IMR-90 (cell line): Measurements from ENCODE around the gene ARAP1. TPM values are rescaled to one million over a fixed set of nuclear protein-coding genes. Genes with fewer than 3 reads are reported as not detected.

Experiments
- ATAC-seq: fragments of 200-7000 bp; cut with Tn5 transposase; 2 replicates; pipeline ENCODE4 v1.9.1; 2020; ENCODE audit warnings: low read depth, mild to moderate bottlenecking, moderate library complexity
- BruUV-seq: library from RNA; stranded (reverse); fragments of 400-500 nt; replicated peaks from 2 replicates; lab custom pipeline; 2021; lab: Mats Ljungman, UMichigan
- CTCF ChIA-PET: fragments of 300-600 bp; formaldehyde crosslinking; extraction: SDS; loops from one replicate; lab custom pipeline; 2021; ENCODE audit warnings: antibody characterized with exemption; lab: Yijun Ruan, JAX
- POLR2A ChIA-PET: fragments of 300-600 bp; sonication (Branson Sonifier 250); formaldehyde crosslinking; loops from one replicate; lab custom pipeline; 2022; ENCODE audit warnings: antibody characterized with exemption; ENCODE audit not compliant: unreplicated experiment; lab: Charles Lee
- DNase-seq: peaks from one replicate; pipeline ENCODE4 v3.0.0; 2013
- H2AFZ ChIP-seq: replicated peaks from 2 replicates; pipeline ENCODE3; 2013; ENCODE audit warnings: low read length, mild to moderate bottlenecking; ENCODE audit not compliant: poor library complexity
- H2AK5ac ChIP-seq: 2 replicates; pipeline ENCODE4 v1.6.1; 2013; ENCODE audit warnings: low read depth, low read length, inconsistent platforms
- H2AK9ac ChIP-seq: replicated peaks from 2 replicates; pipeline ENCODE3; 2013; ENCODE audit warnings: mild to moderate bottlenecking, low read depth, low read length, moderate library complexity; ENCODE audit not compliant: poor library complexity
- H2BK120ac ChIP-seq: 2 replicates; pipeline ENCODE4 v1.6.1; 2013; ENCODE audit warnings: low read depth, low read length, inconsistent platforms
- H2BK15ac ChIP-seq: 3 replicates; pipeline ENCODE4 v1.6.1; 2013; ENCODE audit warnings: low read depth, low read length, inconsistent platforms
- H2BK20ac ChIP-seq: 2 replicates; pipeline ENCODE4 v1.6.1; 2013; ENCODE audit warnings: low read depth, mild to moderate bottlenecking, inconsistent platforms, low read length, moderate library complexity
- H2BK5ac ChIP-seq: 2 replicates; pipeline ENCODE4 v1.6.1; 2013; ENCODE audit warnings: mild to moderate bottlenecking, low read depth, low read length, inconsistent platforms; ENCODE audit not compliant: poor library complexity, severe bottlenecking
- H3K14ac ChIP-seq: replicated peaks from 2 replicates; pipeline ENCODE4 v1.6.1; 2013; ENCODE audit warnings: low read depth, low read length, inconsistent platforms
- H3K18ac ChIP-seq: 2 replicates; pipeline ENCODE4 v1.6.1; 2013; ENCODE audit warnings: low read depth, low read length, control low read depth
- H3K23ac ChIP-seq: 2 replicates; pipeline ENCODE4 v1.6.1; 2013; ENCODE audit warnings: low read depth, low read length, inconsistent platforms
- H3K27ac ChIP-seq: 2 replicates; pipeline ENCODE4 v1.5.1; 2013; ENCODE audit warnings: mild to moderate bottlenecking, control low read depth, low read length; ENCODE audit not compliant: insufficient read depth
- H3K27me3 ChIP-seq: 2 replicates; pipeline ENCODE4 v1.6.1; 2013; ENCODE audit warnings: low read length; ENCODE audit not compliant: control insufficient read depth, insufficient read depth
- H3K36me3 ChIP-seq: 2 replicates; pipeline ENCODE4 v1.6.1; 2013; ENCODE audit warnings: low read length, mixed read lengths; ENCODE audit not compliant: control insufficient read depth, insufficient read depth
- H3K4ac ChIP-seq: 2 replicates; pipeline ENCODE4 v1.6.1; 2013; ENCODE audit warnings: low read depth, low read length, inconsistent platforms
- H3K4me1 ChIP-seq: 2 replicates; pipeline ENCODE4 v1.6.1; 2013; ENCODE audit warnings: low read length, mixed read lengths; ENCODE audit not compliant: control insufficient read depth, insufficient read depth
- H3K4me2 ChIP-seq: 2 replicates; pipeline ENCODE4 v1.6.1; 2013; ENCODE audit warnings: low read depth, mild to moderate bottlenecking, control low read depth, low read length, moderate library complexity
- H3K4me3 ChIP-seq: 2 replicates; pipeline ENCODE4 v1.5.1; 2013; ENCODE audit warnings: low read depth, mild to moderate bottlenecking, control low read depth, low read length, moderate library complexity; ENCODE audit not compliant: insufficient read depth
- H3K56ac ChIP-seq: 2 replicates; pipeline ENCODE4 v1.6.1; 2013; ENCODE audit warnings: low read length, inconsistent platforms; ENCODE audit not compliant: insufficient read depth; ENCODE audit errors: extremely low read depth
- H3K79me1 ChIP-seq, 2 experiments: 2 replicates each; pipeline ENCODE4 v1.6.1; 2013; ENCODE audit warnings: low read length in 2 of 2, inconsistent platforms in 1 of 2, low read depth in 1 of 2
- H3K9ac ChIP-seq: 2 replicates; pipeline ENCODE4 v1.6.1; 2013; ENCODE audit warnings: low read depth, low read length, control low read depth
- H3K9me1 ChIP-seq: 2 replicates; pipeline ENCODE4 v1.6.1; 2013; ENCODE audit warnings: low read length, inconsistent platforms; ENCODE audit not compliant: insufficient read depth
- H3K9me3 ChIP-seq: 2 replicates; pipeline ENCODE4 v1.6.1; 2013; ENCODE audit warnings: low read length; ENCODE audit not compliant: control insufficient read depth, insufficient read depth
- H4K20me1 ChIP-seq: 2 replicates; pipeline ENCODE4 v1.6.1; 2013; ENCODE audit warnings: low read length, inconsistent platforms; ENCODE audit not compliant: insufficient read depth
- H4K5ac ChIP-seq: 2 replicates; pipeline ENCODE4 v1.6.1; 2013; ENCODE audit warnings: mild to moderate bottlenecking, low read depth, low read length, control low read depth
- H4K8ac ChIP-seq, 2 experiments: 2 replicates each; pipeline ENCODE4 v1.6.1; 2013; ENCODE audit warnings: low read depth in 2 of 2, low read length in 2 of 2, control low read depth in 1 of 2, inconsistent platforms in 1 of 2
- H4K91ac ChIP-seq: 2 replicates; pipeline ENCODE4 v1.6.1; 2013; ENCODE audit warnings: low read depth, low read length, inconsistent platforms; ENCODE audit not compliant: insufficient read depth
- BHLHE40 ChIP-seq: fragments of 150-350 bp; IDR thresholded peaks from 2 replicates; pipeline ENCODE4 v1.6.1; 2016; ENCODE audit warnings: mild to moderate bottlenecking, low read depth, low read length
- CEBPB ChIP-seq: IDR thresholded peaks from 2 replicates; pipeline ENCODE4 v1.6.1; 2012; ENCODE audit warnings: low read depth, low read length, improper control_type of control experiment
- CHD1 ChIP-seq: IDR thresholded peaks from 2 replicates; pipeline ENCODE4 v1.6.1; 2012; ENCODE audit warnings: low read depth, low read length, improper control_type of control experiment
- ELK1 ChIP-seq: fragments of 150-350 bp; IDR thresholded peaks from 2 replicates; pipeline ENCODE4 v1.6.1; 2016; ENCODE audit warnings: low read depth, mild to moderate bottlenecking, low read length, moderate library complexity, borderline replicate concordance
- FOS ChIP-seq: fragments of 150-350 bp; IDR thresholded peaks from 2 replicates; pipeline ENCODE4 v1.6.1; 2016; ENCODE audit warnings: low read depth, low read length
- MAFK ChIP-seq: IDR thresholded peaks from 2 replicates; pipeline ENCODE4 v1.6.1; 2012; ENCODE audit warnings: low read depth, low read length, improper control_type of control experiment
- MAZ ChIP-seq: IDR thresholded peaks from 2 replicates; pipeline ENCODE4 v1.6.1; 2012; ENCODE audit warnings: low read depth, mild to moderate bottlenecking, low read length, improper control_type of control experiment, moderate library complexity, borderline replicate concordance
- MXI1 ChIP-seq: IDR thresholded peaks from 2 replicates; pipeline ENCODE4 v1.6.1; 2012; ENCODE audit warnings: low read depth, mild to moderate bottlenecking, low read length, moderate library complexity, borderline replicate concordance
- NFE2L2 ChIP-seq: fragments of 150-350 bp; IDR thresholded peaks from 2 replicates; pipeline ENCODE4 v1.6.1; 2016; ENCODE audit warnings: low read depth, mild to moderate bottlenecking, low read length
- POLR2A ChIP-seq: IDR thresholded peaks from 2 replicates; pipeline ENCODE4 v1.6.1; 2012; ENCODE audit warnings: mild to moderate bottlenecking, low read depth, low read length
- RAD21 ChIP-seq: IDR thresholded peaks from 2 replicates; pipeline ENCODE4 v1.6.1; 2012; ENCODE audit warnings: low read length, improper control_type of control experiment
- RCOR1 ChIP-seq: IDR thresholded peaks from 2 replicates; pipeline ENCODE4 v1.6.1; 2012; ENCODE audit warnings: mild to moderate bottlenecking, low read length, improper control_type of control experiment; ENCODE audit not compliant: insufficient replicate concordance
- RFX5 ChIP-seq: IDR thresholded peaks from 2 replicates; pipeline ENCODE4 v1.8.0; 2012; ENCODE audit warnings: low read depth, mild to moderate bottlenecking, low read length, moderate library complexity
- SMC3 ChIP-seq: fragments of 150-350 bp; IDR thresholded peaks from 2 replicates; pipeline ENCODE4 v1.6.1; 2016; ENCODE audit warnings: low read depth, mild to moderate bottlenecking, antibody characterized with exemption, low read length, moderate library complexity
- USF2 ChIP-seq: fragments of 150-350 bp; IDR thresholded peaks from 2 replicates; pipeline ENCODE4 v1.6.1; 2017; ENCODE audit warnings: mild to moderate bottlenecking, antibody characterized with exemption, low read length, low read depth
- WGBS, 2 experiments: methylation state at CpG; one replicate each; pipeline versions ENCODE4 v1.1.5 to v1.1.7; 2013; ENCODE audit warnings: missing lambda C conversion rate in 2 of 2; ENCODE audit not compliant: insufficient read length in 1 of 2; ENCODE audit errors: extremely low coverage in 2 of 2; 5-methylcytosine and 5-hydroxymethylcytosine counted together
- dilution Hi-C: fragments of 300-500 bp; cut with HindIII; formaldehyde crosslinking; loops from one replicate; pipeline ENCODE4 v1.14.3; 2018; ENCODE audit warnings: low sequenced_read_pairs; ENCODE audit not compliant: unreplicated experiment
- in situ Hi-C: fragments of 300-500 bp; cut with MboI; formaldehyde crosslinking; loops from 3 replicates; pipeline ENCODE4 v1.14.3; 2019; ENCODE audit warnings: low sequenced_read_pairs, inconsistent platforms, mixed read lengths
- intact Hi-C: fragments of 100-400 bp; cut with micrococcal nuclease; formaldehyde crosslinking; loops from 2 replicates; pipeline ENCODE4 v1.10.0; 2022
- polyA plus RNA-seq, 3 experiments: library from polyadenylated mRNA; depleted of rRNA; stranded (reverse); fragments of >200 nt; gene quantifications; 2 replicates each; pipeline ENCODE4 v1.2.3, GENCODE V29; 2012; ENCODE audit warnings: low replicate concordance in 1 of 3
- total RNA-seq: library from RNA; depleted of rRNA; stranded (reverse); fragments of >200 nt; gene quantifications from 2 replicates; pipeline ENCODE4 v1.2.3, GENCODE V29; 2012
- TF ChIP-seq, protein P1 (sequence below): conservative IDR thresholded peaks from 2 replicates; pipeline ENCODE4 v1.5.1; 2012; ENCODE audit warnings: mild to moderate bottlenecking, low read depth, low read length, improper control_type of control experiment

ARAP1 gene
- total and polyA plus RNA-seq, 2 of the 4 experiments (the other 2 are of a cell fraction) = 37.6 to 63.1 TPM

- H3K79me1 ChIP-seq = no peaks in the 10 kb centered on the region
- H3K27ac ChIP-seq = no peak overlapping the region
- DNase-seq = no peak
- no peak overlapping the region for H2AFZ ChIP-seq
- H3K9me3 ChIP-seq = no peaks in the 10 kb centered on the region
- no peak overlapping the region for H3K23ac ChIP-seq
- WGBS, 2 experiments = 33% methylated on average over 1 of the region's 5 CpGs; no CpG with 5 or more reads in 1 of the 2 experiments
- no peak overlapping the region for H3K4me2 ChIP-seq
- H3K4me3 ChIP-seq = no peak overlapping the region
- dilution Hi-C loops (no loop called here), intact Hi-C loops (no loop called here), in situ Hi-C loops (loop anchor here (10.0 kb wide), 2 partner anchors 65 to 175 kb away; no protein-coding TSS in a partner anchor)
- TF ChIP-seq MXI1 = no peak
- TF ChIP-seq CEBPB = no peak
- no peak for TF ChIP-seq ELK1
- no peak for TF ChIP-seq RCOR1
- no peak for TF ChIP-seq BHLHE40
- no peak for TF ChIP-seq SMC3
- no peak for TF ChIP-seq USF2
- TF ChIP-seq RFX5 = no peak
- TF ChIP-seq MAFK = no peak
- TF ChIP-seq POLR2A = no peak
- TF ChIP-seq NFE2L2 = no peak
- TF ChIP-seq CHD1 = no peak
- TF ChIP-seq MAZ = no peak
- TF ChIP-seq FOS = no peak
- no peak for TF ChIP-seq RAD21
- TF ChIP-seq, protein P1, sequence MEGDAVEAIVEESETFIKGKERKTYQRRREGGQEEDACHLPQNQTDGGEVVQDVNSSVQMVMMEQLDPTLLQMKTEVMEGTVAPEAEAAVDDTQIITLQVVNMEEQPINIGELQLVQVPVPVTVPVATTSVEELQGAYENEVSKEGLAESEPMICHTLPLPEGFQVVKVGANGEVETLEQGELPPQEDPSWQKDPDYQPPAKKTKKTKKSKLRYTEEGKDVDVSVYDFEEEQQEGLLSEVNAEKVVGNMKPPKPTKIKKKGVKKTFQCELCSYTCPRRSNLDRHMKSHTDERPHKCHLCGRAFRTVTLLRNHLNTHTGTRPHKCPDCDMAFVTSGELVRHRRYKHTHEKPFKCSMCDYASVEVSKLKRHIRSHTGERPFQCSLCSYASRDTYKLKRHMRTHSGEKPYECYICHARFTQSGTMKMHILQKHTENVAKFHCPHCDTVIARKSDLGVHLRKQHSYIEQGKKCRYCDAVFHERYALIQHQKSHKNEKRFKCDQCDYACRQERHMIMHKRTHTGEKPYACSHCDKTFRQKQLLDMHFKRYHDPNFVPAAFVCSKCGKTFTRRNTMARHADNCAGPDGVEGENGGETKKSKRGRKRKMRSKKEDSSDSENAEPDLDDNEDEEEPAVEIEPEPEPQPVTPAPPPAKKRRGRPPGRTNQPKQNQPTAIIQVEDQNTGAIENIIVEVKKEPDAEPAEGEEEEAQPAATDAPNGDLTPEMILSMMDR = no peak
- ATAC-seq = no peak
- no peak overlapping the region for H3K18ac ChIP-seq
- no peak overlapping the region for H4K5ac ChIP-seq
- H2BK20ac ChIP-seq = no peak overlapping the region
- peaks cover 70% of the 10 kb centered on the region for H3K27me3 ChIP-seq
- no peak overlapping the region for H2BK5ac ChIP-seq
- no peak overlapping the region for H4K91ac ChIP-seq
- no peaks in the 10 kb centered on the region for H3K36me3 ChIP-seq
- no peak overlapping the region for H2BK120ac ChIP-seq
- POLR2A ChIA-PET = no interaction called here
- H4K20me1 ChIP-seq = no peaks in the 10 kb centered on the region
- no peak overlapping the region for H2AK5ac ChIP-seq
- H2BK15ac ChIP-seq = no peak overlapping the region
- no peak overlapping the region for H4K8ac ChIP-seq
- no peak overlapping the region for H3K4ac ChIP-seq
- no peak overlapping the region for H2AK9ac ChIP-seq
- H3K9ac ChIP-seq = no peak overlapping the region
- H3K56ac ChIP-seq = no peak overlapping the region
- H3K14ac ChIP-seq = no peak overlapping the region
- CTCF ChIA-PET = no interaction called here
- H3K4me1 ChIP-seq = no peaks in the 10 kb centered on the region
- no TSS peak for BruUV-seq
- no peaks in the 10 kb centered on the region for H3K9me1 ChIP-seq
These were observed 102.8 kb downstream of the ARAP1 start for GRCh38 chr11:72649215-72649976.
